Measurements from ENCODE around the gene MRPL54.

Gene MRPL54

GRCh38 chr19:3750211-3750610, 12.3 kb upstream of the MRPL54 start:
- Histone ChIP-seq H3K27ac (replicated peaks) (no peak overlapping the region), H3K27me3 (ENCODE audit: insufficient read depth, poor library complexity, severe bottlenecking) (no peaks in the 10 kb centered on the region), H3K4me3 (replicated peaks; ENCODE audit: insufficient read depth, low read length) (no peak overlapping the region)
- DNase-seq (ENCODE audit: low read depth in 1 of 2, low spot score in 1 of 2) = no peak
- TF ChIP-seq SPI1 (IDR thresholded peaks at IDR 0.05; ENCODE audit: borderline replicate concordance, low read depth) (no peak), REST (IDR thresholded peaks at IDR 0.05; ENCODE audit: insufficient replicate concordance, low read depth) (no peak), GABPA (IDR thresholded peaks at IDR 0.05; ENCODE audit: low read depth) (no peak), POLR2AphosphoS5 (IDR thresholded peaks at IDR 0.05; ENCODE audit: low read depth) (no peak)
- TF ChIP-seq, protein P1, sequence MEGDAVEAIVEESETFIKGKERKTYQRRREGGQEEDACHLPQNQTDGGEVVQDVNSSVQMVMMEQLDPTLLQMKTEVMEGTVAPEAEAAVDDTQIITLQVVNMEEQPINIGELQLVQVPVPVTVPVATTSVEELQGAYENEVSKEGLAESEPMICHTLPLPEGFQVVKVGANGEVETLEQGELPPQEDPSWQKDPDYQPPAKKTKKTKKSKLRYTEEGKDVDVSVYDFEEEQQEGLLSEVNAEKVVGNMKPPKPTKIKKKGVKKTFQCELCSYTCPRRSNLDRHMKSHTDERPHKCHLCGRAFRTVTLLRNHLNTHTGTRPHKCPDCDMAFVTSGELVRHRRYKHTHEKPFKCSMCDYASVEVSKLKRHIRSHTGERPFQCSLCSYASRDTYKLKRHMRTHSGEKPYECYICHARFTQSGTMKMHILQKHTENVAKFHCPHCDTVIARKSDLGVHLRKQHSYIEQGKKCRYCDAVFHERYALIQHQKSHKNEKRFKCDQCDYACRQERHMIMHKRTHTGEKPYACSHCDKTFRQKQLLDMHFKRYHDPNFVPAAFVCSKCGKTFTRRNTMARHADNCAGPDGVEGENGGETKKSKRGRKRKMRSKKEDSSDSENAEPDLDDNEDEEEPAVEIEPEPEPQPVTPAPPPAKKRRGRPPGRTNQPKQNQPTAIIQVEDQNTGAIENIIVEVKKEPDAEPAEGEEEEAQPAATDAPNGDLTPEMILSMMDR (IDR thresholded peaks at IDR 0.05; ENCODE audit: insufficient read depth, low read length) = no peak

DNA sequence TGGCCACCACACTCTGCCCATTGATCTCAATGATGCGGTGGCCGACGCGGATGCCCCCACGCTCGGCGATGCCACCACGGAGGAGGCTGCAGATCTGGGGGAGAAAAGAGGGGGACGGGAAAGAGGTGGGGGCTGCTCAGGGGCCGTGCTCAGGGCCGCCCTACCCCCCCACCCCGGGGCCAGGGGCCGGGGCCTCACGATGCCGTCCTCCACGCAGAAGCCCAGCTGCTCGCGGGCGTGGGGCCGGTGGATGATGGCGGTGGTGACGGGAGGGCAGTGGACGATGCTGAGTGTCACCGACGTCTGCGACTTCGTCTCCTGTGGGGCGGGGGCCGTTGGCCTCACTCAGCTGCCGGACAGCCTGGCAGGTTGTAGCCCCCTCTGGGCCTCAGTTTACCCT, 11.2 kb upstream of the MRPL54 start:
- no peak overlapping the region for H3K4me3 ChIP-seq (replicated peaks; ENCODE audit: insufficient read depth, low read length)
- no peak for DNase-seq (ENCODE audit: low read depth in 1 of 2, low spot score in 1 of 2)
- no peak overlapping the region for H3K27ac ChIP-seq (replicated peaks)
- H3K27me3 ChIP-seq (ENCODE audit: insufficient read depth, poor library complexity, severe bottlenecking) = no peaks in the 10 kb centered on the region
- TF ChIP-seq REST (IDR thresholded peaks at IDR 0.05; ENCODE audit: insufficient replicate concordance, low read depth) (no peak), GABPA (IDR thresholded peaks at IDR 0.05; ENCODE audit: low read depth) (no peak), POLR2AphosphoS5 (IDR thresholded peaks at IDR 0.05; ENCODE audit: low read depth) (no peak), SPI1 (IDR thresholded peaks at IDR 0.05; ENCODE audit: borderline replicate concordance, low read depth) (no peak)
- TF ChIP-seq, protein P1 (IDR thresholded peaks at IDR 0.05; ENCODE audit: insufficient read depth, low read length) = no peak

DNA sequence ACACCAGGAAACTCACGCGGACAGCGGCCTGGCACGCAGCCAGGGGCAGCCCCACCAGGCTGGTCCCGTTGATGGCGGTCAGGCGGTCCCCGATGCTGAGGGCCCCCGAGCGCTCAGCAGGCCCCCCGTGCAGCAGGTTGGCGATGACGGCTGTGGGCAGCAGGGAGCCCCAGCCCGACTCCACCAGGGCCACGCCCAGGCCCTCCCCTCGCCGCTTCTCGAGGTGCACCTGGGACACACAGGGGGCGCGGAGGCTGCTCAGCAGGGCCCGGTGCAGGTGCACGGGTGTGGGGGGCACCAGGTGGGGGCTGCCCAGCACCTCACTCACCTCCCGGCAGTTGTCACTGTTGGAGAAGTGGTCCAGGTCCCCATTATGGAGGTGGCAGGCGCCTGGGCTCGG, 10.0 kb upstream of the MRPL54 start:
- Histone ChIP-seq H3K27me3 (ENCODE audit: insufficient read depth, poor library complexity, severe bottlenecking) (no peaks in the 10 kb centered on the region), H3K27ac (replicated peaks) (no peak overlapping the region), H3K4me3 (replicated peaks; ENCODE audit: insufficient read depth, low read length) (no peak overlapping the region)
- TF ChIP-seq, protein P1 (IDR thresholded peaks at IDR 0.05; ENCODE audit: insufficient read depth, low read length) = no peak
- TF ChIP-seq POLR2AphosphoS5 (IDR thresholded peaks at IDR 0.05; ENCODE audit: low read depth) (no peak), SPI1 (IDR thresholded peaks at IDR 0.05; ENCODE audit: borderline replicate concordance, low read depth) (no peak)
- DNase-seq (ENCODE audit: low read depth in 1 of 2, low spot score in 1 of 2) = no peak

All from HL-60 (cell line).